HG03521 (cell line): ENCODE results near the gene RDM1.

Source experiments
- ATAC-seq: cut with Tn5 transposase; IDR thresholded peaks from one replicate; pipeline ENCODE4 v1.9.1; 2021; ENCODE audit warnings: mild to moderate bottlenecking, moderate library complexity; ENCODE audit not compliant: unreplicated experiment

Gene RDM1

GRCh38 chr17:35934760-35935159, 4.2 kb upstream of the RDM1 start:
- no peak for ATAC-seq

DNA sequence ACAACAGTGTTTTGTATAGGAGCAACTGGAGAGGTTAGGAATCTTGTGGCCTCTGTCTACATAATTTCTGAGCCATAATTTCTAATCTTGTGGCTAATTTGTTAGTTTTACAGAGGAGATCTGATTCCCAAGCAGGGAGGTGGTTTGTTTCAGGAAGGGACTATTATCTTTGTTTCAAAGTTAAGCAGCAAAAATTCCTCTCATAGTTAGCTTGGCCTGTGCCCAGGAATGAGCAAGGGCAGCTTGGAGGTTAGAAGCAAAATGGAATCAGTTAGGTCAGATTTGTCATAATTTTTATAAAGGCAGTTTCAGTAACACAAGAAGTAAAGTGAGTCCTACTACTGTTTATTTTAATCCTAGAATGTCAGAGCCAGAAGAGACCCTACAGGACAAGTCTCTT, 2.0 kb upstream of the RDM1 start:
- no peak for ATAC-seq

DNA sequence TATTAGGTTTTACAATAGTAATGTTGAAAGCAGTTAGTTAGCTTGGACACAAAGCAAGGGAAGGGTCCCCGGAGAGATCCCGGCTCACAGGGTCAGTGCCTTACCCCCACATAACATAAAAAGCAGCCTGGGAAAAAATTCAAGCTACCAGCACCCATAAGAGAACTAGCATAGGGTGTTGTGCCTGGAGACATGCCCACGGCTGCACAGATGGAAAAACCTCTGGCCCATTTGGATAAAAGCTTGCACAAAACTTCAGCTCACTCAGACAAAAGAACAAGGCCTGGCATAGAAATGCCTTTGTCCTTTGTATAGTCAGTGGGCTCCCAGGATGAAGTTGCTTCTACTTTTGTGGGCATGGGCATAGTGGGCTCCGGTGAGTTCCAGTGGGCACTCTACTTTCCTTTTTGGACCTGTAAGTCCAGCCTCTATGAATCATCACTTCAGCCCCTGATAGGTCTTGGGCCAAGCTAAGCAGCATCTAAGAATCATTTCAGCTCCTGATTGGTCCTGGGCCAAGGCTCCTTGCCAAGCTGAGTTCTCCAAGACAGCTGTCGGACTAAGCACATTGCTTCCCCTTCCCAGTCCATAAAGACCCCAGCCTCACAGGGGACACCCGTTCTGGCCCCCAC, 1.3 kb upstream of the RDM1 start:
- ATAC-seq, result no peak

- no peak for ATAC-seq
Measured at GRCh38 chr17:35927714-35928113, 2.9 kb downstream of the RDM1 start.

GRCh38 chr17:35923609-35924114, 6.9 kb downstream of the RDM1 start:
- no peak for ATAC-seq

DNA sequence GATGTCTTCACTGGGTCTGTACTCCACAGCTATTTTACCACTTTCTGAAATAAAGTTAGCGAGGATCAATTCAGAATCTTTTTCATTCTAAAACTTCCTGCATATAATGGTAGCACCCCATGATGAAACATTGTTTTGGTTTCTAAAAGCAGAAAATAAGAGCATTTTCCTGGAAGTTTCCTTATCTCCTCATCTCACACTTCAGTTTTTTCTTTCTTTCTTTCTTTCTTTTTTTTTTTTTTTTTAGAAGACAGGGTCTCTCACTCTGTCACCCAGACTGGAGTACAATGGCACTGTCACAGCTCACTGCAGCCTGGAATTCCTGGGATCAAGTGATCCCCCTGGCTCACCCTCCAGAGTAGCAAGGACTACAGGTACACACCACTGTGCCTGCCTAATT, 10.3 kb downstream of the RDM1 start:
- ATAC-seq, result no peak

DNA sequence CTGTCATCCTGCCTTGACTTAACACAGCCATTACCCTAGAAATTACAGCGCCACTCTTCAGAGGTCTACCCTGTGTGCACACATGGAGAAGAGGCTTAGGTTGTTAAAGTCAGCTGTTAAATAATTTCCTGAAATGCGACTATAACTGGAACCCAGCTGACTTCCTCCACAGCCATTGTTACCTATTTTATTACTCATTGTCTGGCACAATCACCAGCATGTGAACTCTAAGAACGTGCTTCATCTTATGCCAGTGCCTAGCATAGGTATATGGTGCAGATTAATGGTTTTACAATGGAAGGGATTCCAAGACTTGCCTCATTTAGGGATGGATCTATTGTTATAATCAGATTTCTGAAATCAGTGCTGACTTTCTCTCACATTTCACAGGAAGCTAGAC, 11.9 kb downstream of the RDM1 start:
- ATAC-seq, result no peak

- no peak for ATAC-seq
Measured at GRCh38 chr17:35917519-35918213, 12.9 kb downstream of the RDM1 start.

- no peak for ATAC-seq
Measured at GRCh38 chr17:35915153-35915964, 15.2 kb downstream of the RDM1 start.

- ATAC-seq, result no peak
Measured at GRCh38 chr17:35914354-35914753, 16.2 kb downstream of the RDM1 start.

- no peak for ATAC-seq
Measured at GRCh38 chr17:35913609-35914008, 17.0 kb downstream of the RDM1 start.

DNA sequence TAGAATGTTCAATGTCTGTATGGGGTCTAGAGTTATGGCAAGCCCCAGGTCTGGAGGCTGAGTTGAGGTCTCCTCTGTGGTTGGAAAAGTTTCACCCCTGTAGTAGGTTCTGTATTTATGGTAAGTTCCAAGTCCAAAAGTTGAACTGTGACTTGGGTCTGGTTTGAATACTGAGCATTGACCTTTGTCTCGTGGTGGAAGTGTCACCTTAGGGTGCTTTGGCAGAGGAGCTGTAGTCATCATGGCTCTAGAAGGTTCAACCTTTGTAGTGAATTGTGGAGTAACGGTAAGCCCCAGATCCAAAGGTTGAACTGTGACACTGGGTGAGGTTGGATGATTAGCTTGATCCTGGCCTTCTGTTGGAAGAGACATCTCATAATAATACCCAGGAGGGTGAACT, 17.6 kb downstream of the RDM1 start:
- no peak for ATAC-seq

DNA sequence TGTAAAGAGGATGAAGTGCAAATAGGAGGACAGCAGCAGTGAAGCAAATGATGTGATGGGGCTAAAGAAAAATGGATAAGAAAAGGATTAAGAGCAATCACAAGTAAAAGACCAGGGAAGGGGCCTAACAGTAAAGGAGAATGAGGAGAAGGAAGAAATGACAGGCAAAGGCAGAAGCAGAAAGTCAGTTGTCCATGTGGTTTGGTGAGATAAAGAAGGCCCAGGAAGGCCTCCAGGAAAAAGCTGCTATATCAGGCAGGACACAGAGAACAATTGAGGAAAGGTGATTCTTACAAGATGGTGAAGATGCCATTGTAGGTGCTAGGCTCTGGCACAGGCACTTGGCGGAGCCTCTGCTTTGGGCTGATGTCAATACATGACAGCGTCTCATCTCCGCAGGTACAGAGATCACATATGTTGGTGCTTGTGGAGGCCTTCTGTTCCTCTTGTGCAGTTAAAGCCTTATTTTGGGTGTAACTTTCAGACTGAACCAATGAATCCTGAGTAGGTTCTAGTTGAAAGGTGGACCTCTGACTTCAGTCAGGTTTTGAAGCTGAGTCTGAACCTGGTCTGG, 18.1 kb downstream of the RDM1 start:
- ATAC-seq, result no peak

DNA sequence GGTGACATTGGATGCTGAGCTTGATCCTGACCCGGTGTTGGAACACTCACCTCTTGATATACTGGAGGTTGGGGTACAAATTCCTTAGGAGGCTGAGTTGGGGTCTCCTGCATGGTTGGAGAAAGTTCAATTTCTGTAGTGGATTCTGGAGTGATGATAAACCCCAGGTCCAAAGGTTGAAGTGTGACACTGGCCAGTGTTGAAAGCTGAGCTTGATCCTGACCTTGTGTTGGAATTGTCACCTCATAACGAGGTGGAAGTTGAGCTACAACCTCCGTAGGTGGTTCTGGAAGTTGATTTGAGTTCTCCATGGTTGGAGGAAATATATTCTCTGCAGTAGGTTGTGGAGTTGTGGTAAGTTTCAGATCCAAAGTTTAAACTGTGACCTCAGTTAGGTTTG, 21.2 kb downstream of the RDM1 start:
- ATAC-seq, result no peak

GRCh38 chr17:35907691-35908090, 22.9 kb downstream of the RDM1 start:
- ATAC-seq, result no peak

GRCh38 chr17:35906926-35907637, 23.5 kb downstream of the RDM1 start:
- ATAC-seq, result no peak

DNA sequence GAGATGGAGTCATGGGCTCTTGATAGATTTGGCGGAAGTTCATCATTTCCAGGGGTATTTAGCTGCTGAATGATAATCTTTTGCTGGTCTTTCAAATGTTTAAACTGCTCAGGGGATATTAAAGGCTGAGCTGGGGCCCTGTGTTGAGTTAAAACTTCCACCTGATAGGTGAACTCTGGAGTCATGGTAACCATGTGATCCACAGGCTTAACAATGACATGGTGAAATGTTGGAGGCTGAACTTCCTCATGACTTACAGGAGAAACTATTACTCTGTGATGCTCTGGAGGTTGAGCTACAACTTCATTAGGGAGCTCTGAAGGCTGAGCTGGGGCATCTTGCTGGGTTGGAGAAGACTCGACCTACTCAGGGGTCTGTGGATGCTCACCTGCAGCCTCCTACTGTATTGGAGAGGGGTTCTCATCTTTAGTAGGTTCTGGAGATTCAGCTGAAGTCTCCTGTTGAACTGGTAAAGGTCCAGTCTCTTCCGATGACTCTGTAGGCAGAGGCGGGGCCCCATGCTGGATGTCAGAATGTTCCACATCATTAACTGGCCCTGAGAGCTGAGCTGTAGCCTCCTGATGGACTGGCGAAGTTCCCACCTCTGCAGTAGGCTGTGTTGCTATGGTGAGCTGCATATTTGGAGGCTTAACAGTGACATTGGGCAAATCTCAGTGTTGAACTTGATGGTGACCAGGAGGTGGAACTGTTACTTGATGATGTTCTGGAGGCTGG, 24.2 kb downstream of the RDM1 start:
- ATAC-seq, result no peak

DNA sequence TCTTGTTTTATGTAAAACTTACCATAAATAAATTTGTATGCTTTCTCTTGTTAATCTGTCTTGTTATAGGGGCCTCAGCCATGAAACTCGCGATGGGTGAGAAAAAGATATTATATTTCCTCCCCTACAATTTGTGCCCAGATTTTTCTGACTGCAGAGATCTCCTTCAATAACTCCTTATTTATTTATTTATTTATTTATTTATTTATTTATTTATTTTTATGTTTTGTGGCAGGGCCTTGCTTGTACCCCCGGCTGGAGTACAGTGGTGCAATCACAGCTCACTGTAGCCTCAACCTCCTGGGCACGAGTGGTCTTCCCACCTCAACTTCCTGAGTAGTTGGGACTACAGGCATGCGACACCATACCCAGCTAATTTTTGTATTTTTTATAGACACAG, 27.1 kb downstream of the RDM1 start:
- no peak for ATAC-seq

DNA sequence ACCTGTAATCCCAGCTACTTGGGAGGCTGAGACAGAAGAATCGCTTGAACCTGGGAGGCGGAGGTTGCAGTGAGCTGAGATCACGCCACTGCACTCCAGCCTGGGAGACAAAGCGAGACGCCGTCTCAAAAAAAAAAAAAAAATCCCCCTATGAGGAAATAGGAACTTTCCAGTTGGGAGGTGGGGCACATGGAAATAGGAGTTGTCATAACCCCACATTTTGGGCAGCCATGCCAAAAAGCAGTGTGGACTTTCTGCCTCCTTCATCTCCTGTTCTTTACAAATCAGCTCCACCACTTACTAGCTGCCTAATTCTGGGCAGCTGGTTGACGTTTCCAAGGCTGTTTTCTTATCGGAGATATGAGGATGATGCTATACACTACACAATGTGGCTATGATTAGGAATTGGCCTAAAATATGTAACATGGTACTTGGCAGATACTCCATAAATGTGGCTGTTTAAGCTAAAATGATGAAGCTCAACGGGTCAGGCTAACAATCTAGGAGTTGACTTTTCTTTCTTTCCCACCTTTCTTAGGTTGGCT, 28.9 kb downstream of the RDM1 start:
- ATAC-seq, result no peak
